Chondrocyte (in vitro differentiated cells): ENCODE measurements around the gene ACSF2. TPM values are rescaled to one million over a fixed set of nuclear protein-coding genes. Genes with fewer than 3 reads are reported as not detected.
"Not testable (repeated sequence)": the region's sequence is repeated elsewhere in the genome, so short reads cannot be mapped to it uniquely, and the experiment has no call there.

Experiments used
- DNase-seq: peaks from one replicate; pipeline ENCODE4 v3.0.0; 2021; ENCODE audit warnings: mixed read lengths, low spot score
- H3K27ac Mint-ChIP-seq: one replicate; pipeline ENCODE4 v1.8.0; 2021; ENCODE audit warnings: mild to moderate bottlenecking, moderate library complexity, mixed read lengths; ENCODE audit not compliant: unreplicated experiment
- H3K27me3 Mint-ChIP-seq: 2 replicates; pipeline ENCODE4 v1.8.0; 2021; ENCODE audit warnings: low read depth, mixed read lengths
- H3K36me3 Mint-ChIP-seq: 2 replicates; pipeline ENCODE4 v1.8.0; 2021; ENCODE audit warnings: low read depth, mixed read lengths
- H3K4me1 Mint-ChIP-seq: 2 replicates; pipeline ENCODE4 v1.8.0; 2021; ENCODE audit warnings: low read depth, mild to moderate bottlenecking, mixed read lengths
- H3K4me3 Mint-ChIP-seq: one replicate; pipeline ENCODE4 v1.8.0; 2021; ENCODE audit warnings: mild to moderate bottlenecking, moderate library complexity, mixed read lengths; ENCODE audit not compliant: unreplicated experiment
- H3K9me3 Mint-ChIP-seq: 2 replicates; pipeline ENCODE4 v1.8.0; 2021; ENCODE audit warnings: low read depth, mixed read lengths
- CTCF ChIP-seq: fragments of 200-600 bp; sonication (generic); IDR thresholded peaks from 2 replicates; pipeline ENCODE4 v1.5.0; 2021; ENCODE audit warnings: antibody characterized with exemption, mild to moderate bottlenecking, moderate library complexity
- total RNA-seq: library from RNA; stranded (reverse); gene quantifications from 3 replicates; pipeline ENCODE4 v1.2.1, GENCODE V29; 2021

Gene ACSF2
- total RNA-seq, 1 donor from 2014 or later = 17.4 TPM

- no peaks in the 10 kb centered on the region for H3K36me3 Mint-ChIP-seq
- peak; percentile 67 for TF ChIP-seq CTCF
- peak overlapping the region; percentile 68 for H3K4me3 Mint-ChIP-seq
- peak overlapping the region; percentile 80 for H3K27ac Mint-ChIP-seq
- H3K27me3 Mint-ChIP-seq = no peaks in the 10 kb centered on the region
- DNase-seq = no peak
- H3K4me1 Mint-ChIP-seq = peaks cover 34% of the 10 kb centered on the region
- no peaks in the 10 kb centered on the region for H3K9me3 Mint-ChIP-seq
Observed at GRCh38 chr17:50426814-50427787, 1.1 kb downstream of the ACSF2 start.

- peaks cover 34% of the 10 kb centered on the region for H3K4me1 Mint-ChIP-seq
- H3K27ac Mint-ChIP-seq, DNase-seq, H3K36me3 Mint-ChIP-seq, H3K27me3 Mint-ChIP-seq, H3K4me3 Mint-ChIP-seq, H3K9me3 Mint-ChIP-seq: not testable (repeated sequence)
Observed at GRCh38 chr17:50428126-50428525, 2.1 kb downstream of the ACSF2 start.

- H3K27me3 Mint-ChIP-seq = no peaks in the 10 kb centered on the region
- no peak for TF ChIP-seq CTCF
- H3K36me3 Mint-ChIP-seq = no peaks in the 10 kb centered on the region
- H3K9me3 Mint-ChIP-seq = no peaks in the 10 kb centered on the region
- no peak overlapping the region for H3K27ac Mint-ChIP-seq
- H3K4me1 Mint-ChIP-seq = peaks cover 30% of the 10 kb centered on the region
- no peak overlapping the region for H3K4me3 Mint-ChIP-seq
- no peak for DNase-seq
Observed at GRCh38 chr17:50428831-50429424, 2.9 kb downstream of the ACSF2 start.

- H3K4me1 Mint-ChIP-seq = peaks cover 23% of the 10 kb centered on the region
- TF ChIP-seq CTCF = no peak
- H3K4me3 Mint-ChIP-seq = no peak overlapping the region
- no peaks in the 10 kb centered on the region for H3K36me3 Mint-ChIP-seq
- DNase-seq = no peak
- H3K9me3 Mint-ChIP-seq = no peaks in the 10 kb centered on the region
- H3K27me3 Mint-ChIP-seq = no peaks in the 10 kb centered on the region
- H3K27ac Mint-ChIP-seq = no peak overlapping the region
Observed at GRCh38 chr17:50429793-50430192, 3.8 kb downstream of the ACSF2 start.

GRCh38 chr17:50430821-50431618, 5.0 kb downstream of the ACSF2 start:
- no peak overlapping the region for H3K4me3 Mint-ChIP-seq
- peaks cover 16% of the 10 kb centered on the region for H3K4me1 Mint-ChIP-seq

More at GRCh38 chr17:50430821-50431618, 5.0 kb downstream of the ACSF2 start:
- Mint-ChIP-seq H3K9me3 (no peaks in the 10 kb centered on the region), H3K27ac (no peak overlapping the region), H3K36me3 (no peaks in the 10 kb centered on the region), H3K27me3 (no peaks in the 10 kb centered on the region)
- DNase-seq = no peak
- no peak for TF ChIP-seq CTCF
